ENCODE measurements around the gene SCAF4.

DNA sequence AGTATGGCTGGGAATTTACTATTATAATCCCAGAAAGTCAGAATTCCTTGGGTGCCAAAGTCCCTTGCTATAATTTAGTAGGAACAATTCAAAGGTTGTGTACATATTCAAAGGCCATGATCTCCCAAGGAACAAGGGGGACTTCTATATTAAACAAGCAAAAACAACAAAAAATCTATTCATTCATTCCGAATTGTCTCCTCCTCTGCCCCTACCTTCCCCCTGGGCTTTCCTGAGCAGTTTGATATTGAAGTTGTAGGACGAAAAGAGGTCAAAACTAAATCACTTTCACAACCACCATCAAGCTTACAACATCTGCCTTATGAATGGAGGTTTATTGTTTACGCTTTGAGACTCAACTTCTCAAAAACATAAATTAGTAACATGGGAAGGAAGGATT lies 107.7 kb downstream of the SCAF4 start:
- TF ChIP-seq, protein P1, sequence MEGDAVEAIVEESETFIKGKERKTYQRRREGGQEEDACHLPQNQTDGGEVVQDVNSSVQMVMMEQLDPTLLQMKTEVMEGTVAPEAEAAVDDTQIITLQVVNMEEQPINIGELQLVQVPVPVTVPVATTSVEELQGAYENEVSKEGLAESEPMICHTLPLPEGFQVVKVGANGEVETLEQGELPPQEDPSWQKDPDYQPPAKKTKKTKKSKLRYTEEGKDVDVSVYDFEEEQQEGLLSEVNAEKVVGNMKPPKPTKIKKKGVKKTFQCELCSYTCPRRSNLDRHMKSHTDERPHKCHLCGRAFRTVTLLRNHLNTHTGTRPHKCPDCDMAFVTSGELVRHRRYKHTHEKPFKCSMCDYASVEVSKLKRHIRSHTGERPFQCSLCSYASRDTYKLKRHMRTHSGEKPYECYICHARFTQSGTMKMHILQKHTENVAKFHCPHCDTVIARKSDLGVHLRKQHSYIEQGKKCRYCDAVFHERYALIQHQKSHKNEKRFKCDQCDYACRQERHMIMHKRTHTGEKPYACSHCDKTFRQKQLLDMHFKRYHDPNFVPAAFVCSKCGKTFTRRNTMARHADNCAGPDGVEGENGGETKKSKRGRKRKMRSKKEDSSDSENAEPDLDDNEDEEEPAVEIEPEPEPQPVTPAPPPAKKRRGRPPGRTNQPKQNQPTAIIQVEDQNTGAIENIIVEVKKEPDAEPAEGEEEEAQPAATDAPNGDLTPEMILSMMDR (IDR thresholded peaks at IDR 0.05) = no peak
- TF ChIP-seq POLR2A (IDR thresholded peaks at IDR 0.05) = no peak

All from right lobe of liver (tissue), 4 donors.